Liver (tissue), 10 donors: ENCODE results near the gene SERPINI1. TPM values are rescaled to one million over a fixed set of nuclear protein-coding genes. Genes with fewer than 3 reads are reported as not detected.

Experiments
- DNase-seq: peaks from one replicate; pipeline ENCODE4 v3.0.0-alpha.2; 2017; ENCODE audit warnings: low spot score
- H3K27ac ChIP-seq, 2 donors: one replicate each; pipeline ENCODE4 v1.7.0; 2013; ENCODE audit warnings: inconsistent platforms in 2 of 2, low read length in 2 of 2, control low read depth in 1 of 2, low read depth in 1 of 2, mild to moderate bottlenecking in 1 of 2
- H3K27me3 ChIP-seq, 4 donors: one replicate each; pipeline versions ENCODE4 v1.6.1 to v1.7.0; 2013; ENCODE audit warnings: low read length in 3 of 4, inconsistent platforms in 1 of 4, mild to moderate bottlenecking in 1 of 4, moderate library complexity in 1 of 4; ENCODE audit not compliant: control insufficient read depth in 4 of 4, insufficient read depth in 4 of 4
- H3K36me3 ChIP-seq, 4 donors: one replicate each; pipeline versions ENCODE4 v1.6.1 to v1.7.0; 2013; ENCODE audit warnings: low read length in 3 of 4, mild to moderate bottlenecking in 3 of 4, low read depth in 1 of 4, moderate library complexity in 1 of 4; ENCODE audit not compliant: control insufficient read depth in 4 of 4, insufficient read depth in 3 of 4
- H3K4me1 ChIP-seq, 4 donors: one replicate each; pipeline versions ENCODE4 v1.6.1 to v1.7.0; 2013; ENCODE audit warnings: low read length in 3 of 4, mild to moderate bottlenecking in 3 of 4, moderate library complexity in 1 of 4; ENCODE audit not compliant: control insufficient read depth in 4 of 4, insufficient read depth in 4 of 4
- H3K4me3 ChIP-seq, 3 donors: one replicate each; pipeline versions ENCODE4 v1.6.1 to v1.7.0; 2013; ENCODE audit warnings: low read length in 3 of 3, control low read depth in 1 of 3, low read depth in 1 of 3, mild to moderate bottlenecking in 1 of 3
- H3K9ac ChIP-seq, 2 donors: one replicate each; pipeline ENCODE4 v1.7.0; 2013; ENCODE audit warnings: low read length in 2 of 2, mild to moderate bottlenecking in 2 of 2, moderate library complexity in 2 of 2, control low read depth in 1 of 2, low read depth in 1 of 2
- H3K9me3 ChIP-seq, 4 donors: one replicate each; pipeline versions ENCODE4 v1.6.1 to v1.7.0; 2013; ENCODE audit warnings: low read length in 3 of 4; ENCODE audit not compliant: control insufficient read depth in 4 of 4
- EGR1 ChIP-seq, 2 donors: IDR thresholded peaks; 2 replicates each; pipeline ENCODE4 v1.6.1; 2016 to 2018; ENCODE audit warnings: antibody characterized with exemption in 2 of 2, low read depth in 2 of 2
- FOXA1 ChIP-seq: IDR thresholded peaks from 2 replicates; pipeline ENCODE4 v1.6.1; 2016; ENCODE audit warnings: antibody characterized with exemption
- FOXA2 ChIP-seq: IDR thresholded peaks from 2 replicates; pipeline ENCODE4 v1.6.1; 2016; ENCODE audit warnings: antibody characterized with exemption
- GABPA ChIP-seq, 2 donors: IDR thresholded peaks in 1 of 2; conservative IDR thresholded peaks in 1 of 2; 2 replicates each; pipeline ENCODE4 v1.6.1; 2016; ENCODE audit warnings: antibody characterized with exemption in 2 of 2, mild to moderate bottlenecking in 1 of 2, moderate library complexity in 1 of 2
- HNF4A ChIP-seq, 2 donors: conservative IDR thresholded peaks; 2 replicates each; pipeline ENCODE4 v1.6.1; 2016; ENCODE audit warnings: antibody characterized with exemption in 2 of 2, mild to moderate bottlenecking in 2 of 2
- HNF4G ChIP-seq: IDR thresholded peaks from 2 replicates; pipeline ENCODE4 v1.6.1; 2016; ENCODE audit warnings: antibody characterized with exemption
- JUND ChIP-seq, 2 donors: IDR thresholded peaks; 2 replicates each; pipeline ENCODE4 v1.6.1; 2016; ENCODE audit warnings: antibody characterized with exemption in 2 of 2
- NR2F2 ChIP-seq: IDR thresholded peaks from 2 replicates; pipeline ENCODE4 v1.6.1; 2016; ENCODE audit warnings: antibody characterized with exemption
- RAD21 ChIP-seq, 2 donors: IDR thresholded peaks; 2 replicates each; pipeline ENCODE4 v1.6.1; 2016; ENCODE audit warnings: antibody characterized with exemption in 2 of 2, mild to moderate bottlenecking in 2 of 2
- RXRA ChIP-seq, 2 donors: IDR thresholded peaks; 2 replicates each; pipeline ENCODE4 v1.6.1; 2017 to 2018; ENCODE audit warnings: antibody characterized with exemption in 2 of 2, mild to moderate bottlenecking in 1 of 2
- SP1 ChIP-seq: IDR thresholded peaks from 2 replicates; pipeline ENCODE4 v1.6.1; 2018; ENCODE audit warnings: antibody characterized with exemption, mild to moderate bottlenecking
- TAF1 ChIP-seq: conservative IDR thresholded peaks from 2 replicates; pipeline ENCODE4 v1.6.1; 2016; ENCODE audit warnings: antibody characterized with exemption, mild to moderate bottlenecking
- YY1 ChIP-seq: IDR thresholded peaks from 2 replicates; pipeline ENCODE4 v1.6.1; 2016; ENCODE audit warnings: antibody characterized with exemption, mild to moderate bottlenecking
- polyA plus RNA-seq, 2 donors: library from polyadenylated mRNA; stranded (reverse) in 1 of 2; unstranded in 1 of 2; fragments of 200-250 nt in 1 of 2; fragments of >200 nt in 1 of 2; fragmentation: Nextera tagmentation in 1 of 2; extraction: Ambion mirVana in 1 of 2; gene quantifications; one replicate each; pipeline versions ENCODE4 v1.2.1 to v1.2.3, GENCODE V29; 2013 to 2015
- small RNA-seq: library from RNA; depleted of rRNA; stranded (forward); fragments of <200 nt; gene quantifications from one replicate; pipeline ENCODE3, GENCODE V24; 2014
- total RNA-seq, 2 donors: library from RNA; depleted of rRNA; stranded (reverse); fragments of >200 nt; gene quantifications; one replicate each; pipeline ENCODE4 v1.2.3, GENCODE V29; 2014
- TF ChIP-seq, protein P1 (sequence below): fragments of 150-350 bp; IDR thresholded peaks from 2 replicates; pipeline ENCODE4 v1.5.1; 2017; ENCODE audit warnings: improper control_type of control experiment, low read depth, low read length; ENCODE audit not compliant: missing input control
- TF ChIP-seq, protein P2 (sequence below): IDR thresholded peaks from 2 replicates; pipeline ENCODE4 v1.6.1; 2016; ENCODE audit warnings: antibody characterized with exemption
- TF ChIP-seq, protein P3 (sequence below): IDR thresholded peaks from 2 replicates; pipeline ENCODE4 v1.6.1; 2016; ENCODE audit warnings: antibody characterized with exemption, mild to moderate bottlenecking
- TF ChIP-seq, protein P4 (sequence below): IDR thresholded peaks from 2 replicates; pipeline ENCODE4 v1.6.1; 2016; ENCODE audit warnings: antibody characterized with exemption
- TF ChIP-seq, protein P5 (sequence below): IDR thresholded peaks from 2 replicates; pipeline ENCODE4 v1.6.1; 2016; ENCODE audit warnings: antibody characterized with exemption
- donor health status: healthy.
- donor health status: healthy.
- donor health status: healthy.
- donor health status: healthy.
- donor health status: healthy.

SERPINI1 gene
- total and polyA plus RNA-seq, 4 donors = 0.90 to 23.6 (median 1.9) TPM

DNA sequence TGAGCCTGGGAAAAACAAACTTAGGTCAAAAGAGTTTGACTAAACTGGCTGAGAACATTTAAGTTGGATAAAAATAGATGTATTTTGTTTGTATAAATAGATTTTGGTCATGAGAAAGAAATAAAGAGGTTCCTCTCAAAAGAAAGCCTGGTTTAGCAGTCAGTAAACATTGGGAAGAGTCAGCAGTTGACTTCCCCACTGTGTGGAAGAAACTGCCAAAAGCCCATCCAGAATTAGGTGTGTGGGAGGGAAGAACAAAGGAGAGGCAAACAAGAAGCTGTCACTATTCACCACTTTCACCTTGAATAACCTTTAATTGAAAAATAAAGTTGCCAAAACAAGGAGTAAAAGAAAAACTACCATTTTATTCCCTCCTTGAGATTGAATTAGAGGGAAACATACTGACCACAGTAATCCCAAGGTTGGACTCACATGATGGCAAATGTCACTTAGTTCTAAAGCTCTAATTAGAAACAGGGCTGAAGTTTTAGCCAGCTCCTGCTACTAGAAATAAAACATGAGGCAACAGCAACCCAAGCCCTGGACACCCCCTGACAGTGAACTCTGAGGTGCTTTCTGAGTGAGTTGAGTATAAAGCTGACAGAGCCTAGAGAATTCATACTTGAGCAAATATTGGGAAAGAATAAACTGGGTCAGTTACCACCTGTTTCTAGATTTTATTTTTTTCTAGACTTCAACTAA is 139.3 kb downstream of the SERPINI1 start:
- H3K9ac ChIP-seq = no peak overlapping the region
- no peak for DNase-seq
- no peak for TF ChIP-seq YY1
- TF ChIP-seq, protein P1, sequence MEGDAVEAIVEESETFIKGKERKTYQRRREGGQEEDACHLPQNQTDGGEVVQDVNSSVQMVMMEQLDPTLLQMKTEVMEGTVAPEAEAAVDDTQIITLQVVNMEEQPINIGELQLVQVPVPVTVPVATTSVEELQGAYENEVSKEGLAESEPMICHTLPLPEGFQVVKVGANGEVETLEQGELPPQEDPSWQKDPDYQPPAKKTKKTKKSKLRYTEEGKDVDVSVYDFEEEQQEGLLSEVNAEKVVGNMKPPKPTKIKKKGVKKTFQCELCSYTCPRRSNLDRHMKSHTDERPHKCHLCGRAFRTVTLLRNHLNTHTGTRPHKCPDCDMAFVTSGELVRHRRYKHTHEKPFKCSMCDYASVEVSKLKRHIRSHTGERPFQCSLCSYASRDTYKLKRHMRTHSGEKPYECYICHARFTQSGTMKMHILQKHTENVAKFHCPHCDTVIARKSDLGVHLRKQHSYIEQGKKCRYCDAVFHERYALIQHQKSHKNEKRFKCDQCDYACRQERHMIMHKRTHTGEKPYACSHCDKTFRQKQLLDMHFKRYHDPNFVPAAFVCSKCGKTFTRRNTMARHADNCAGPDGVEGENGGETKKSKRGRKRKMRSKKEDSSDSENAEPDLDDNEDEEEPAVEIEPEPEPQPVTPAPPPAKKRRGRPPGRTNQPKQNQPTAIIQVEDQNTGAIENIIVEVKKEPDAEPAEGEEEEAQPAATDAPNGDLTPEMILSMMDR = no peak
- no peak for TF ChIP-seq EGR1 (IDR thresholded peaks at IDR 0.05; ENCODE audit: low read depth in 2 of 2)
- TF ChIP-seq RAD21 (IDR thresholded peaks at IDR 0.05) = no peak
- TF ChIP-seq, protein P2, sequence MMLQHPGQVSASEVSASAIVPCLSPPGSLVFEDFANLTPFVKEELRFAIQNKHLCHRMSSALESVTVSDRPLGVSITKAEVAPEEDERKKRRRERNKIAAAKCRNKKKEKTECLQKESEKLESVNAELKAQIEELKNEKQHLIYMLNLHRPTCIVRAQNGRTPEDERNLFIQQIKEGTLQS = no peak
- TF ChIP-seq HNF4G = no peak
- TF ChIP-seq RXRA (IDR thresholded peaks at IDR 0.05) = no peak
- TF ChIP-seq SP1 = no peak
- TF ChIP-seq, protein P3, sequence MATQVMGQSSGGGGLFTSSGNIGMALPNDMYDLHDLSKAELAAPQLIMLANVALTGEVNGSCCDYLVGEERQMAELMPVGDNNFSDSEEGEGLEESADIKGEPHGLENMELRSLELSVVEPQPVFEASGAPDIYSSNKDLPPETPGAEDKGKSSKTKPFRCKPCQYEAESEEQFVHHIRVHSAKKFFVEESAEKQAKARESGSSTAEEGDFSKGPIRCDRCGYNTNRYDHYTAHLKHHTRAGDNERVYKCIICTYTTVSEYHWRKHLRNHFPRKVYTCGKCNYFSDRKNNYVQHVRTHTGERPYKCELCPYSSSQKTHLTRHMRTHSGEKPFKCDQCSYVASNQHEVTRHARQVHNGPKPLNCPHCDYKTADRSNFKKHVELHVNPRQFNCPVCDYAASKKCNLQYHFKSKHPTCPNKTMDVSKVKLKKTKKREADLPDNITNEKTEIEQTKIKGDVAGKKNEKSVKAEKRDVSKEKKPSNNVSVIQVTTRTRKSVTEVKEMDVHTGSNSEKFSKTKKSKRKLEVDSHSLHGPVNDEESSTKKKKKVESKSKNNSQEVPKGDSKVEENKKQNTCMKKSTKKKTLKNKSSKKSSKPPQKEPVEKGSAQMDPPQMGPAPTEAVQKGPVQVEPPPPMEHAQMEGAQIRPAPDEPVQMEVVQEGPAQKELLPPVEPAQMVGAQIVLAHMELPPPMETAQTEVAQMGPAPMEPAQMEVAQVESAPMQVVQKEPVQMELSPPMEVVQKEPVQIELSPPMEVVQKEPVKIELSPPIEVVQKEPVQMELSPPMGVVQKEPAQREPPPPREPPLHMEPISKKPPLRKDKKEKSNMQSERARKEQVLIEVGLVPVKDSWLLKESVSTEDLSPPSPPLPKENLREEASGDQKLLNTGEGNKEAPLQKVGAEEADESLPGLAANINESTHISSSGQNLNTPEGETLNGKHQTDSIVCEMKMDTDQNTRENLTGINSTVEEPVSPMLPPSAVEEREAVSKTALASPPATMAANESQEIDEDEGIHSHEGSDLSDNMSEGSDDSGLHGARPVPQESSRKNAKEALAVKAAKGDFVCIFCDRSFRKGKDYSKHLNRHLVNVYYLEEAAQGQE = no peak
- TF ChIP-seq NR2F2 = no peak
- no peak for TF ChIP-seq JUND (IDR thresholded peaks at IDR 0.05)
- TF ChIP-seq, protein P4, sequence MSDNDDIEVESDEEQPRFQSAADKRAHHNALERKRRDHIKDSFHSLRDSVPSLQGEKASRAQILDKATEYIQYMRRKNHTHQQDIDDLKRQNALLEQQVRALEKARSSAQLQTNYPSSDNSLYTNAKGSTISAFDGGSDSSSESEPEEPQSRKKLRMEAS = no peak
- no peak for TF ChIP-seq GABPA (IDR thresholded peaks at IDR 0.05 in 1 of 2, conservative IDR thresholded peaks at IDR 0.05 in 1 of 2)
- TF ChIP-seq FOXA1 = no peak
- TF ChIP-seq FOXA2 = no peak
- no peak for TF ChIP-seq HNF4A (conservative IDR thresholded peaks at IDR 0.05)
- TF ChIP-seq TAF1 = no peak
- TF ChIP-seq, protein P5, sequence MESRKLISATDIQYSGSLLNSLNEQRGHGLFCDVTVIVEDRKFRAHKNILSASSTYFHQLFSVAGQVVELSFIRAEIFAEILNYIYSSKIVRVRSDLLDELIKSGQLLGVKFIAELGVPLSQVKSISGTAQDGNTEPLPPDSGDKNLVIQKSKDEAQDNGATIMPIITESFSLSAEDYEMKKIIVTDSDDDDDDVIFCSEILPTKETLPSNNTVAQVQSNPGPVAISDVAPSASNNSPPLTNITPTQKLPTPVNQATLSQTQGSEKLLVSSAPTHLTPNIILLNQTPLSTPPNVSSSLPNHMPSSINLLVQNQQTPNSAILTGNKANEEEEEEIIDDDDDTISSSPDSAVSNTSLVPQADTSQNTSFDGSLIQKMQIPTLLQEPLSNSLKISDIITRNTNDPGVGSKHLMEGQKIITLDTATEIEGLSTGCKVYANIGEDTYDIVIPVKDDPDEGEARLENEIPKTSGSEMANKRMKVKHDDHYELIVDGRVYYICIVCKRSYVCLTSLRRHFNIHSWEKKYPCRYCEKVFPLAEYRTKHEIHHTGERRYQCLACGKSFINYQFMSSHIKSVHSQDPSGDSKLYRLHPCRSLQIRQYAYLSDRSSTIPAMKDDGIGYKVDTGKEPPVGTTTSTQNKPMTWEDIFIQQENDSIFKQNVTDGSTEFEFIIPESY = no peak

More for the DNA sequence above, 139.3 kb downstream of the SERPINI1 start:
- no peak overlapping the region for H3K4me3 ChIP-seq
- no peaks in the 10 kb centered on the region for H3K4me1 ChIP-seq
- H3K27me3 ChIP-seq = peaks cover 0 to 2% (median 0%) of the 10 kb centered on the region in 4 donors
- no peaks in the 10 kb centered on the region for H3K9me3 ChIP-seq
- no peak overlapping the region for H3K27ac ChIP-seq
- no peaks in the 10 kb centered on the region for H3K36me3 ChIP-seq

Small RNA genes lying within 50 kb of the gene (small RNA-seq; reads per million reads assigned to genes)
- not detected for gene HMGN1P8

Other genes with a start within 250 kb of the SERPINI1 start
- gene WDR49, start 81.8 kb upstream of the SERPINI1 start, total RNA-seq = under 1 TPM; 0.23 to 0.42 TPM
- not detected for gene WDR49, start 81.8 kb upstream of the SERPINI1 start, polyA plus RNA-seq
- 10 to 100 TPM; 23.8 to 84.0 TPM for gene PDCD10, start 829 bp upstream of the SERPINI1 start, total RNA-seq
- gene PDCD10, start 829 bp upstream of the SERPINI1 start, polyA plus RNA-seq = 10 to 100 TPM; 17.5 to 21.1 TPM